ENCODE results near the gene AOPEP.

Gene AOPEP

GRCh38 chr9:94922691-94923107 is 196.2 kb downstream of the AOPEP start:
- H3K9ac ChIP-seq (ENCODE audit: low read length) = peak overlapping the region; percentile 70
- H3K9me3 ChIP-seq (ENCODE audit: low read length) = no peaks in the 10 kb centered on the region
- peaks cover 71% of the 10 kb centered on the region for H3K4me1 ChIP-seq (ENCODE audit: insufficient read depth, low read length, severe bottlenecking)
- H3F3A ChIP-seq (ENCODE audit: insufficient read depth, low read length) = peaks cover 11% of the 10 kb centered on the region; the same call in 1 of the 2 replicates
- H3K4me2 ChIP-seq (ENCODE audit: low read length) = peak overlapping the region; percentile 69
- no peak overlapping the region for H2AFZ ChIP-seq (ENCODE audit: low read length)
- no peaks in the 10 kb centered on the region for H3K79me2 ChIP-seq (ENCODE audit: insufficient read depth, low read length)
- H3K27me3 ChIP-seq (ENCODE audit: insufficient read depth, low read length) = no peaks in the 10 kb centered on the region
- TF ChIP-seq CTCF (IDR thresholded peaks at IDR 0.05; ENCODE audit: low read length) = no peak
- TF ChIP-seq EZH2 (IDR thresholded peaks at IDR 0.05; ENCODE audit: borderline replicate concordance, low read length) = no peak
- no peaks in the 10 kb centered on the region for H4K20me1 ChIP-seq (ENCODE audit: insufficient read depth, low read length)
- 0 out of 2 replicates have a peak, but pooled peaks cover 4% of the 10 kb centered on the region for H3K36me3 ChIP-seq (ENCODE audit: insufficient read depth, low read length)
- peak overlapping the region; percentile 52 for H3K4me3 ChIP-seq (ENCODE audit: low read depth, low read length, poor library complexity, severe bottlenecking)
- peak overlapping the region; percentile 95 for H3K27ac ChIP-seq (ENCODE audit: low read depth, low read length, poor library complexity, severe bottlenecking)
- no peaks in the 10 kb centered on the region for H3K9me2 ChIP-seq (ENCODE audit: low read depth, low read length)

GRCh38 chr9:94923326-94924089 is 197.0 kb downstream of the AOPEP start:
- Histone ChIP-seq H3K9me2 (ENCODE audit: low read depth, low read length) (no peaks in the 10 kb centered on the region), H2AFZ (ENCODE audit: low read length) (no peak overlapping the region), H3K27me3 (ENCODE audit: insufficient read depth, low read length) (no peaks in the 10 kb centered on the region), H3K36me3 (ENCODE audit: insufficient read depth, low read length) (0 out of 2 replicates have a peak, but pooled peaks cover 4% of the 10 kb centered on the region), H4K20me1 (ENCODE audit: insufficient read depth, low read length) (no peaks in the 10 kb centered on the region), H3F3A (ENCODE audit: insufficient read depth, low read length) (peaks cover 11% of the 10 kb centered on the region; the same call in 1 of the 2 replicates), H3K9ac (ENCODE audit: low read length) (peak overlapping the region; percentile 70; the same call in 1 of the 2 replicates), H3K27ac (ENCODE audit: low read depth, low read length, poor library complexity, severe bottlenecking) (peak overlapping the region; percentile 95), H3K4me1 (ENCODE audit: insufficient read depth, low read length, severe bottlenecking) (peaks cover 63% of the 10 kb centered on the region), H3K79me2 (ENCODE audit: insufficient read depth, low read length) (no peaks in the 10 kb centered on the region), H3K4me3 (ENCODE audit: low read depth, low read length, poor library complexity, severe bottlenecking) (peak overlapping the region; percentile 52), H3K4me2 (ENCODE audit: low read length) (peak overlapping the region; percentile 69), H3K9me3 (ENCODE audit: low read length) (no peaks in the 10 kb centered on the region)
- TF ChIP-seq CTCF (IDR thresholded peaks at IDR 0.05; ENCODE audit: low read length) = no peak
- TF ChIP-seq EZH2 (IDR thresholded peaks at IDR 0.05; ENCODE audit: borderline replicate concordance, low read length) = no peak

DNA sequence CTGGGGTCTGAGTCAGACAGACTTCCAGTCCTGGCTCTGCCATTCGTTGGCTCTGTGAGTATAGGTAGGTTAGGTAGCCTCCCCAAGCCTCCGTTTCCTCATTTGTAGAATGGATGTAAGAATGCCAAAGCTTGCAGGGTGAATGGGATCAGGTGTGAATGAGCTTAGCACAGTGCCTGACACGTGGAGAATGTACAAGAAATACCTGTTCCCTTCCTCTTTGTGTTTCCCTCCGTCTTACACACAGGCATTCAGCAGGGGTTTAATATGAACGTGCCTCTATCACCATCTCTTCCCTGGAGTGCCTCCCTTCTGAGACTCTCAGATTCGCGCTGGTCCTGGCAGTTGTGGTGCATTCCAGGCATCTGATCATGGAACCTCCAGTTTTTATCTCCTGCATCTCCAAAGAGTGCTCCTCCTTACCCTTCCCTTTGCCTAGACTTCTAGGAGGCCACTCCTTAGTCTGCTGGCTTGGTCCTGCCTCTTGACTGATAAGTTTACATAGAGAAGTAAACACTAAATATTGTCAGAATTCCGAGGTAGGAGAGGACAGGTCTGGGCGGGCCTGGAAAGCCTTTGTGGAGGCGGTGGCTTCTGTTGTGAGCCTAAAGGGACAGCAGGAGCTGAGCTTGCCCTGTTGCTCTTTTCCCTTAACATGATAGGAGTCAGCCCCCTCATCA is 199.4 kb downstream of the AOPEP start:
- peaks cover 47% of the 10 kb centered on the region for H3K4me1 ChIP-seq (ENCODE audit: insufficient read depth, low read length, severe bottlenecking)
- H2AFZ ChIP-seq (ENCODE audit: low read length) = no peak overlapping the region
- H3K9me3 ChIP-seq (ENCODE audit: low read length) = no peaks in the 10 kb centered on the region
- H4K20me1 ChIP-seq (ENCODE audit: insufficient read depth, low read length) = no peaks in the 10 kb centered on the region
- no peaks in the 10 kb centered on the region for H3K9me2 ChIP-seq (ENCODE audit: low read depth, low read length)
- no peak overlapping the region for H3K4me2 ChIP-seq (ENCODE audit: low read length)
- 0 out of 2 replicates have a peak, but pooled peaks cover 4% of the 10 kb centered on the region for H3K36me3 ChIP-seq (ENCODE audit: insufficient read depth, low read length)
- no peak overlapping the region for H3K27ac ChIP-seq (ENCODE audit: low read depth, low read length, poor library complexity, severe bottlenecking)
- no peak overlapping the region for H3K9ac ChIP-seq (ENCODE audit: low read length)
- peaks cover 10% of the 10 kb centered on the region; the same call in 1 of the 2 replicates for H3F3A ChIP-seq (ENCODE audit: insufficient read depth, low read length)
- no peak overlapping the region for H3K4me3 ChIP-seq (ENCODE audit: low read depth, low read length, poor library complexity, severe bottlenecking)
- H3K79me2 ChIP-seq (ENCODE audit: insufficient read depth, low read length) = no peaks in the 10 kb centered on the region
- no peaks in the 10 kb centered on the region for H3K27me3 ChIP-seq (ENCODE audit: insufficient read depth, low read length)
- TF ChIP-seq CTCF (IDR thresholded peaks at IDR 0.05; ENCODE audit: low read length) (no peak), EZH2 (IDR thresholded peaks at IDR 0.05; ENCODE audit: borderline replicate concordance, low read length) (no peak)

Data from OCI-LY1 (cell line).